SK-N-MC (cell line): ENCODE data around the gene OTULIN.

ENCODE experiments used
- DNase-seq: peaks from one replicate; pipeline ENCODE4 v3.0.0-alpha.2; 2011; ENCODE audit warnings: low read depth, low spot score
- H3K27ac ChIP-seq: fragments of 200-600 bp; sonication (generic); 2 replicates; pipeline ENCODE4 v1.5.1; 2016; ENCODE audit warnings: mixed run types
- H3K36me3 ChIP-seq: fragments of 200-600 bp; sonication (generic); 2 replicates; pipeline ENCODE4 v1.6.1; 2017; ENCODE audit warnings: antibody characterized with exemption, low read length, mixed read lengths; ENCODE audit not compliant: insufficient read depth
- H3K4me3 ChIP-seq: fragments of 200-600 bp; sonication (generic); 2 replicates; pipeline ENCODE4 v1.5.1; 2016
- H3K9ac ChIP-seq: fragments of 200-600 bp; sonication (generic); 2 replicates; pipeline ENCODE4 v1.8.0; 2017; ENCODE audit warnings: mixed run types, mixed read lengths; ENCODE audit not compliant: insufficient read length
- H3K9me3 ChIP-seq: fragments of 200-600 bp; sonication (generic); 2 replicates; pipeline ENCODE4 v1.6.1; 2017; ENCODE audit warnings: low read depth, mild to moderate bottlenecking, antibody characterized with exemption, low read length, moderate library complexity, mixed read lengths
- EZH2 ChIP-seq: fragments of 200-600 bp; sonication (generic); IDR thresholded peaks from one replicate; pipeline ENCODE4 v1.6.1; 2017; ENCODE audit warnings: antibody characterized with exemption
- FOXP2 ChIP-seq: optimal IDR thresholded peaks from 2 replicates; pipeline ENCODE3; 2011; ENCODE audit warnings: mild to moderate bottlenecking, moderate library complexity; ENCODE audit not compliant: insufficient read depth; ENCODE audit errors: extremely low read length, control extremely low read depth
- POLR2AphosphoS5 ChIP-seq: IDR thresholded peaks from 2 replicates; pipeline ENCODE4 v1.6.1; 2012; ENCODE audit warnings: mild to moderate bottlenecking, low read depth, low read length, borderline replicate concordance

Gene OTULIN

GRCh38 chr5:14695152-14695551 is 30.6 kb downstream of the OTULIN start:
- H3K36me3 ChIP-seq = peaks cover 26% of the 10 kb centered on the region
- no peaks in the 10 kb centered on the region for H3K9me3 ChIP-seq
- H3K4me3 ChIP-seq = no peak overlapping the region
- no peak overlapping the region for H3K9ac ChIP-seq
- TF ChIP-seq EZH2 (no peak), FOXP2 (no peak), POLR2AphosphoS5 (no peak)
- H3K27ac ChIP-seq = no peak overlapping the region
- DNase-seq = no peak

- Histone ChIP-seq H3K36me3 (peaks cover 20% of the 10 kb centered on the region), H3K4me3 (no peak overlapping the region), H3K9ac (no peak overlapping the region), H3K9me3 (no peaks in the 10 kb centered on the region), H3K27ac (no peak overlapping the region)
- no peak for DNase-seq
- no peak for TF ChIP-seq POLR2AphosphoS5
- no peak for TF ChIP-seq EZH2
- no peak for TF ChIP-seq FOXP2
Observed at GRCh38 chr5:14696057-14696456, 31.5 kb downstream of the OTULIN start.

GRCh38 chr5:14696851-14697250 is 32.3 kb downstream of the OTULIN start:
- TF ChIP-seq EZH2 = no peak
- no peak for TF ChIP-seq FOXP2
- no peak overlapping the region for H3K4me3 ChIP-seq
- H3K9me3 ChIP-seq = no peaks in the 10 kb centered on the region
- H3K9ac ChIP-seq = no peak overlapping the region
- H3K36me3 ChIP-seq = peaks cover 18% of the 10 kb centered on the region
- H3K27ac ChIP-seq = no peak overlapping the region
- DNase-seq = no peak

- H3K9ac ChIP-seq = no peak overlapping the region
- no peak overlapping the region for H3K27ac ChIP-seq
- no peak overlapping the region for H3K4me3 ChIP-seq
- no peak for TF ChIP-seq FOXP2
- no peak for TF ChIP-seq EZH2
- TF ChIP-seq POLR2AphosphoS5 = no peak
- DNase-seq = no peak
- peaks cover 4% of the 10 kb centered on the region for H3K36me3 ChIP-seq
- H3K9me3 ChIP-seq = no peaks in the 10 kb centered on the region
Observed at GRCh38 chr5:14698495-14698894, 34.0 kb downstream of the OTULIN start.

- Histone ChIP-seq H3K27ac (no peak overlapping the region), H3K4me3 (no peak overlapping the region), H3K36me3 (no peaks in the 10 kb centered on the region), H3K9ac (no peak overlapping the region), H3K9me3 (no peaks in the 10 kb centered on the region)
- TF ChIP-seq EZH2 (no peak), FOXP2 (no peak), POLR2AphosphoS5 (no peak)
- no peak for DNase-seq
Observed at GRCh38 chr5:14699159-14699558, 34.6 kb downstream of the OTULIN start.

GRCh38 chr5:14699807-14700400 is 35.4 kb downstream of the OTULIN start:
- no peak for TF ChIP-seq FOXP2
- no peak for TF ChIP-seq EZH2
- TF ChIP-seq POLR2AphosphoS5 = no peak
- no peak overlapping the region for H3K9ac ChIP-seq
- no peak overlapping the region for H3K27ac ChIP-seq
- H3K36me3 ChIP-seq = no peaks in the 10 kb centered on the region
- no peak overlapping the region for H3K4me3 ChIP-seq
- no peaks in the 10 kb centered on the region for H3K9me3 ChIP-seq
- no peak for DNase-seq

- no peak overlapping the region for H3K27ac ChIP-seq
- no peak for DNase-seq
- H3K9ac ChIP-seq = no peak overlapping the region
- no peaks in the 10 kb centered on the region for H3K36me3 ChIP-seq
- H3K9me3 ChIP-seq = no peaks in the 10 kb centered on the region
- H3K4me3 ChIP-seq = no peak overlapping the region
- TF ChIP-seq POLR2AphosphoS5 (no peak), FOXP2 (no peak)
Observed at GRCh38 chr5:14700478-14701436, 36.2 kb downstream of the OTULIN start.

- DNase-seq = no peak
- H3K9me3 ChIP-seq = no peaks in the 10 kb centered on the region
- H3K36me3 ChIP-seq = no peaks in the 10 kb centered on the region
- TF ChIP-seq FOXP2 = no peak
- TF ChIP-seq EZH2 = no peak
- TF ChIP-seq POLR2AphosphoS5 = no peak
- no peak overlapping the region for H3K27ac ChIP-seq
- no peak overlapping the region for H3K4me3 ChIP-seq
- H3K9ac ChIP-seq = no peak overlapping the region
Observed at GRCh38 chr5:14701556-14701955, 37.0 kb downstream of the OTULIN start.

- DNase-seq = no peak
- TF ChIP-seq EZH2 (no peak), FOXP2 (no peak), POLR2AphosphoS5 (no peak)
- Histone ChIP-seq H3K9ac (no peak overlapping the region), H3K4me3 (no peak overlapping the region), H3K9me3 (no peaks in the 10 kb centered on the region), H3K27ac (no peak overlapping the region), H3K36me3 (no peaks in the 10 kb centered on the region)
Observed at GRCh38 chr5:14702238-14702839, 37.8 kb downstream of the OTULIN start.
